Measurements from ENCODE around the gene SNED1.

The SNED1 gene

DNA sequence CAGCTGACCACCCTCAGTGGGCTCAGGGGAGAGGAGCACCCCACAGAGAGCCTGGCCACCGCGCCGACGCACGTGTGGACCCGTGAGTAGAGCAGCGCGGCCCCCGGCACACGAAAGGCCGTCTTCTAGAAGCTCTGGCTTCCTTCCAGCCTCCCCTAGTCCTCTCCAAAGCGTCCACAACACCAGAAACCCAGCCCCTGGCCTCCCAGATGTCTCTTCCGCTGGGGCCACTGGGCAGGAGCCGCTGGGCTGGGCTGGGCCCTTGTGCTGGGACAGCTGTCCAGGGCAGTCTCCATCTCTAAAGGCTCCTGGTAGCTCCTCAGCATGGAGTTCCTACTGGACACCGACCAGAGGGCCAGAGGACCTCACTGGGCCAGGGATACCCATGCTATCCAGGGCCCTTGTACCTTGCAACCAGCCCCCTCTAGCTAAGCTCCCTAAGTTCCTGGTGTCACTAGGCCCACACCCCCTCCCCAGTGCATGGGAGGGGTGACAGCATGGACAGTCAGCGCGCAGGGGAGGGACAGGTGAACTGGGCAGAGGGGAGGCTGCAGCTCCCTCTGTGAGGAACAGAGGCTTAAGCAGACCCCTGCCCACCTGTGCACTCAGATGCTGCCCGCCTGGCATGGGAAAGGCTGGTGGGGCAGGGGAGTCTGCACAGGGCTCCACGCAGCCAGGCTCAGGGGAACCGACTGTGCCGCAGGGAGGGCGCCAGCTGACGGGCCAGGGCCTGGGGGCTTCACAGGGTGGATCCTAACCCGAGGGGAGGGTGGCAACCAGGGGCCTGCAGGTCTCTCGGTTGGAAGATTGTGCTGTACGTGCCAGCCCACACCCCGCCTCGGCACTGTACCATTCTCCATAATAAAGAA, 70.8 kb downstream of the SNED1 start:
- DNase-seq: no peak

DNA sequence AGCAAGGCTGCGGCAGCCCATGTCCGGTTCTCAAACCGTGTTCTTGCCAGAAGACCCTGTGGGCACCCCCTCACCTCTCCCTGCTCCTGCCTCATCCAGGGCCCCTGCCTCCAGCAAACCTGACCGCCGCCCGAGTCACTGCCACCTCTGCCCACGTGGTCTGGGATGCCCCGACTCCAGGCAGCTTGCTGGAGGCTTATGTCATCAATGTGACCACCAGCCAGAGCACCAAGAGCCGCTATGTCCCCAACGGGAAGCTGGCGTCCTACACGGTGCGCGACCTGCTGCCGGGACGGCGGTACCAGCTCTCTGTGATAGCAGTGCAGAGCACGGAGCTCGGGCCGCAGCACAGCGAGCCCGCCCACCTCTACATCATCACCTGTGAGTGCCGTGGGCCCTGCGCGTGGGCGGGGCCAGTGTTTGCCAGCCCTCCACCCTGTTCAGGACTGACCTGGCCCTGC, 71.4 kb downstream of the SNED1 start:
- DNase-seq: no peak

GRCh38 chr2:241070361-241070760, 71.9 kb downstream of the SNED1 start:
- no peak for DNase-seq

DNA sequence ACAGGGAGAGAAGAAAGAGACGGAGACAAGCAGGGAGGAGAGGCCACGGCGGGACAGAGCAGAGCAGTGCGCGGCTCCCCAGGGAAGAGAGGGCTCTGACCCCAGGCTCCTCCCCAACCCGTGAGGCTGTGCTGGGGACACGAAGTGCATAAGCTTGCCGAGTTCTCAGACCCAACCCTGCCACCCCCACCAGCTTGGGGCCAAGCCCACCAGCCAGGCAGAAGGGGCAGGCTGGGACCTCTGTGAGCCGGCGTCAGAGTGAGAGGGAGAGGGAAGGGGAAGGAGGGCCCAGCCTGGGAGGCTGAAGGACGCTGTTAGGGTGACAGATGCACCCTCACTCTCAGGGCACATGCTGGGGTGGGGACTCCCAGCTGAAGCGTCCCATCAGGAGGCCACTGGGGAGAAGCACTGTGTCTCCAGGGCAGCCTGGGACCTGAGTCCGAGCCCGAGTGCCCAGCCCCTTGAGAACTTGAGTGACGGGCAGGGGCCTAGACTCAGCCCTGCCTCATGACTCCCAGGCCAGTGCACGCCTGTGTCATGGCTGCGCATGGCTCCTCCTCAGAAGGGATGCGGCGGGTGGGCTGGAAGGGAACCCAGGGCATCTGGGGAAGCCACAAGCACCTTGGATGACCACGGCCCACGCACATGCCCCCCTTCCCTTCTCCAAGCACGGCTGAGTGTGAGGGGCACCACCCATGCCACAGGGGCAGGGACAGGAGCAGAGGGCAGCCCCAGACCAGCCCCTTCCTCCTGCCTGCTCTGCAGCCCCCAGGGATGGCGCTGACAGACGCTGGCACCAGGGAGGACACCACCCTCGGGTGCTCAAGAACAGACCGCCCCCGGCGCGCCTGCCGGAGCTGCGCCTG, 72.6 kb downstream of the SNED1 start:
- no peak for DNase-seq

DNA sequence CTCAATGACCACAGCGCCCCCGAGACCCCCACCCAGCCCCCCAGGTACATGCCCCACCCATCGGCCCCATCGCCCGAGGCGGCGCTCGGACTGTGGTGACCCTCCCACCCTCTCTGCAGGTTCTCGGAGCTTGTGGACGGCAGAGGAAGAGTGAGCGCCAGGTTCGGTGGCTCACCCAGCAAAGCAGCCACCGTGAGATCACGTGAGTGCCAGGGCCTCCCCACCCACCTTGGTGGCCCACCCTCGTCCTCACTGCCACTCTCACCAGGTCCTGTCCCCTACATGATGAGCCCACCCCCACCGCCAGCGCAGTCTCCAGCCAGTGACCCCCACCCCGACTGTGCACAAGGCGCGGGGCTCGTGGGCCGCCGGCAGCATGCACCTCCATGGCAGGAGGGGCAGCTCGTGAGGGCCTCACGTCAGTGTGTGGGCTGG, 73.3 kb downstream of the SNED1 start:
- no peak for DNase-seq

DNA sequence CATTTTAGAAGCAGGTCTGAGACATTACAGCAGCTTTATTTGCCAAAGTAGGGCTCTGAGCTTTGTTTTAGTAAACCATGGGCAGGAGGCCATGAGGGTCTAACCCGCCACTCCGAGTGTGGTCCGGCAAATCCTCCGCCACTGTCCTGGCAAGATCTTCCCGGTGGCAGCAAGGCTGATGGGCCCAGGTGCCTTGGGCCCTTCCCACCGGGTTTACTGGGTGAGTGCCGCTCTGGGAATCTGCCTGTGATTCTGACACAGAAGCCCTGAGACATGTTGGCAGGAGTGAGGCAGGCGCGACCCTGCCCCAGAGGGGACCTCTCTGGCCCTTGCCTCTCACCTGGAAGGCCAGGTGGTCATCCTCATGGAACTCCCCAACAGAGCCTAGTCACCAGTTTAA, 73.7 kb downstream of the SNED1 start:
- DNase-seq: no peak

- no peak for DNase-seq
Measured at GRCh38 chr2:241072553-241073165, 74.2 kb downstream of the SNED1 start.

DNA sequence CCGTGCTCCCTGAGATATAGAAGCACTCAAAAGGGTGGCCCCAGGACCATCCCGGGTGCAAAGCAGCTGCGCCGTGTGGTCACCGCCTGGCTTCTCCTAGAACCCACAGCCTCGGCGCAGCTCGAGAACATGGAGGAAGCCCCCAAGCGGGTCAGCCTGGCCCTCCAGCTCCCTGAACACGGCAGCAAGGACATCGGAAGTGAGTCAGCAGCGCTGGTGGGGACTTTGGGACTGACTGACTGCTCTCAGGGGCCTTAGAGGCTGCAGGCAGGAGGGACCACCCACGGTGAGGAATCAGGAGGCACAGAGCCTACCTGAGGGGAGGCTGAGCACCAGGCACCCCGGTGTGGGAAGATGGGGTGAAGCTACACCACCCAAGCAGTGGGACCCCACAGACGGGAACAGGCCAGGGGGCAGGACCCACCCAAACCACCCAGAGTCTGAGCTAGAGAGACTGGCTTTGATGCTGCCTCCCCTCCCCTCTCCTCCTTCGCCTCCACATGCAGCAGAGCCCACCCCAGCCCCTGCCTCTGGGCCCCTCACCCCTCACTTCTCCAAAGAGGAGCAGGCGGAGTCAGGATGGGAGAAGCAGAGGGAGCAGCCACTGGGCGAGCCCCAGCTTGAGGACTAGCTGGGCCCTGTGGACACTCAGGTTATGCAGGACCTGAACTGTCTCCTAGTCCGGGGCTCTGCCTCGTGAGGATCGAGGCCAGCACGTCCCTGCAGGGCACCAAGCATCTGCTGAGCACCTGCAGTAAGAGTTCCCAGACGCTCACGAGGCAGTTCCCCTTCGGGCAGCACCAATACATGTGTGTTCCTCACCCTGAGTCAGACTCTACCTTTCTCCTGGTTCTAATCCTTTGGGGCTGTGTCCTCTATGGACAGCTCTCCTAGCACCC, 75.0 kb downstream of the SNED1 start:
- DNase-seq: no peak

GRCh38 chr2:241074065-241074818, 75.8 kb downstream of the SNED1 start:
- no peak for DNase-seq

GRCh38 chr2:241074901-241075540, 76.6 kb downstream of the SNED1 start:
- no peak for DNase-seq

GRCh38 chr2:241080405-241081189, 82.2 kb downstream of the SNED1 start:
- no peak for DNase-seq

DNA sequence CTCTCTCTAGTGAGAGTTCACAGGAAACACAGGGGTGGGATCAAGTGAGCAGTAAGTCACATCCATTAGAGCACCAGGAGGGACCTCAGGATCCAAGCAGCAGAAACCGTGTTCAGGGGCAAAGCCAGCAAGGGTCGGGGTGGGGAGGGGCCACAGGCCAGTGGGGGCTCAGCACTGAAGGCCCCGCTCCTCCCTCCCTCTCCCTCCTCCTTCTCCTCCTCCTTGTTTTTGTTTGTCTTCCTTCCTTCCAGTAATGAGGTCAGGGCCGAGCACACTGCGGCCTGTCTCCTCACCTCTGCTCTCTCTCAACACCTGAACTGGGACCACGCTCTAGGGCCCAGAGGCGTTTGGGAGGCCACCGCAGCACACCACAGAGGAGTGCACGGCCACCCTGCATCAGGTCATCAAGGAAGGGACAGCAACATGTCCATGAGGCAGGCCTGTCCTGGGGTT, 82.8 kb downstream of the SNED1 start:
- no peak for DNase-seq

GRCh38 chr2:241081643-241082340, 83.4 kb downstream of the SNED1 start:
- no peak for DNase-seq

DNA sequence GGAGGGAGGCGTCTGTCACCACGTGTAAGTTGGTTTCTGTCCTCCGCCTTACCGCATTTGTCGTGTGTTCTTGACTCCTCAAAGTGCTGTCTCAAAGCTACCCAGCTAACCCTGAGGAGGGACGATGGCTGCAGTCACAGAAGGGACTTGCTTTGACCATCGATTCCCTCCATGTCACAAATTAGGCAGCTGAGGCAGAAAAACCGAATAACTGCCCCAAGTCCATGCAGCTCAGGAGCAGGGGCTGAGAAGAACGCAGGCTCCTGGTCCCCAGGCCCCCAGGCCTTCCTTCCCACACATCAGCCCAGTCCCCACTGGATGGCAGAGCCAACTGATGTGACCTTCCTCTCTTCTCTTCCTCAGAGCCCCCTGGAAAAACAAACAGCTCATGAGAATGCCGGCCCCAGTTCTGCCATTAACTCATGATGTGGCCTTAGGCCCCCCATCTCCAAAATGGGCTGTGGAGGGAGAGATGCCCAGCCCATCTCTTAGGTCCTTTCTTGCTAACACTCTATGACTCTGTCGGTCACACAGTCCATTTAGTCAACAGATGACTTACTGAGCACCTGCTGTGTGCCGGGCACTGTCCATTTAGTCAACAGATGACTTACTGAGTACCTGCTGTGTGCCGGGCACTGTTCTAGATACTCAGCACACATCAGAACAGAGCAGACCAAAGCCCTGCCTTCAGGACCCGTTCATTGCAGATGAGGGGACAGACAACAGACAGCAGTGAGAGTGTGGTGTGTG, 84.1 kb downstream of the SNED1 start:
- DNase-seq: no peak

- DNase-seq: no peak
Measured at GRCh38 chr2:241083091-241083415, 84.6 kb downstream of the SNED1 start.

- DNase-seq: no peak
Measured at GRCh38 chr2:241084856-241085444, 86.5 kb downstream of the SNED1 start.

- DNase-seq: no peak
Measured at GRCh38 chr2:241087420-241088268, 89.2 kb downstream of the SNED1 start.

Data from NCI-H1105 treated with DMSO at 0.1 percent for 48 hours (cell line).